Thyroid gland (tissue), 4 donors: Measurements from ENCODE around the gene ARSJ.

Source experiments
- CTCF ChIP-seq, 6 experiments: fragments of 200-600 bp in 3 of 6; fragments of 450-650 bp in 3 of 6; sonication (generic) in 3 of 6; IDR thresholded peaks; one replicate each; pipeline ENCODE4 v1.5.1; 2016 to 2019; ENCODE audit warnings: antibody characterized with exemption in 6 of 6, mild to moderate bottlenecking in 2 of 6, inconsistent platforms in 1 of 6, moderate library complexity in 1 of 6
- POLR2A ChIP-seq, 2 donors: fragments of 450-650 bp; IDR thresholded peaks; one replicate each; pipeline ENCODE4 v1.6.1; 2017; ENCODE audit warnings: antibody characterized with exemption in 2 of 2, mild to moderate bottlenecking in 2 of 2, moderate library complexity in 1 of 2

DNA sequence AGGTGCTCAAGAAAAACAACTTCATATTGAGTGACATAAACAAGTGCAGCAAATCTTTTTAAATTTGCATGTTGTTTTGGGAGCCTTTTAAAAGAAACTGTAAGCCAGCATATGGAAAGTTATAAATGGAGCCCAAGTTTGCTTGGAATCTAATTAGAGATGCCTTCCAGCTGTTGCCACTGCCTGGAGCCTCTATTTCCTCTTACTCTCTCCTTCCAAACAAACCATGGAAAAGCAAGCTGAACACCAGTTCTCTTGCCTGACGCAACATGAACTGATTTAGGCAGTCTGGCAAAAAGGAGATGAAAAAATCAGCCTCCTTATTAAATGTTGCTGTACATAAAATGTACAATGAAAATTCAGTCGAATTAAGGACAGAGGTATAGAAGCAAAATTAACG is 21.5 kb downstream of the ARSJ start:
- TF ChIP-seq POLR2A (IDR thresholded peaks at IDR 0.05) (no peak), CTCF (IDR thresholded peaks at IDR 0.05) (no peak)
